Glomerular endothelial cell (primary cell): Measurements from ENCODE around the gene ETV1. TPM values are rescaled to one million over a fixed set of nuclear protein-coding genes. Genes with fewer than 3 reads are reported as not detected.

Experiments
- DNase-seq: peaks from one replicate; pipeline ENCODE4 v3.0.0-alpha.2; 2011; ENCODE audit warnings: low read depth, low spot score; ENCODE audit errors: extremely low read depth
- total RNA-seq: library from RNA; depleted of rRNA; stranded (reverse); fragments of >200 nt; gene quantifications from 2 replicates; pipeline ENCODE4 v1.2.3, GENCODE V29; 2015

Gene ETV1
- total RNA-seq, 1 donor from 2014 or later, result 6.5 TPM

DNA sequence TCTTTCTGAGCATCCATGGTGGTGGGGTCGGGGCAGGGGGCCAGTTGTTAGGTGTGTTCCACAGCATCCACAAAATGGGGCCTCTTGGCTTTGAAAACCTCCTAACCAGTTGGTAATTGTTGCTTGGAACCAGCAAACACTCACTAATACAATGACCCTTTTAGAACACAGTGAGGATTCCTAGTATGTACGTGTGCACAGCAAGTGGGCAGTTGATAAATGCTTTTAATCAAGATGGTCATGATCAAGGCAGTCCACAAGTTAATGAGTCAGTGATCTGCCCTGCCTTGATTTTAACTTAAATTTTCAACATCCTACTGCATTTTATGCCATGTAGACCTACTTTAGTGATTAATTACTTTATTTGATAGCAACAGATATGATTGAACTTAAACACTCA, 103.1 kb downstream of the ETV1 start:
- DNase-seq, result no peak

DNA sequence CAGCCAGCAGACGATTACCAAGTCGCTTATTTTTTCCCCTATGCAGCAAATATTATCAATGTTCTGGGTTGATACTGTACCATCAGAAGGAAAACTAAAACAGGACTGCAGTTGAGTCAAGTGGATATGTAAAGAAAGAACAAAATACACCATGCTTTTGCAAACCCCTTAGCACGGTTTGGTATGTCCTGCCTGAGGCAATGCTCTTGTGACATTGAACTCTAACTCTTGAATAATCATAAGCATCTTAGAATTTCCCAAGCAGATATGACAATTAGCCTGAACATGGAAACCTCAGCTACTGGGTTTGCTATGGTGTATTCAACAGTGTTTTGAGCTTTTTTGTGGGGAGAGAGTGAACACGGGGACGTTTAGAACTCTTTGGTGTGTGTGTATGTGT, 107.4 kb downstream of the ETV1 start:
- DNase-seq, result no peak

DNA sequence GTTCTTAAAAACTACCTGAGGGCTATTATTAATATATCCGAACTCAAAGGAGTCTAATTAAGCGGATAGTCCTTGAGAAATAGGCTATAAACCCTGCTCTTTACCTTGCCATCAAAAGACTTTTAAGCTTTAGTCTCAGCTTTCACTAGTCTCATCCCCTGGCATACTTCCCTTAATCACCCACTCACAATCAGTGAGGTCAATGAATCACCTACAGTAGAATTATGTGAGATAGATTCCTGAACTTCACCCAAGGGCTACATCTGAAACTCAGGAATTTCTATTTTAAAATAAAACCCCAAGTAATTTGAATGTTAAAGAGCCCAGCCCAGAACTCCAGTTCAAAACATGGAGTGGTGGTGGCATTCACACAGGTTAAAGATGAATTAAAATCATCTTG, 108.7 kb downstream of the ETV1 start:
- no peak for DNase-seq

- no peak for DNase-seq
Measured at GRCh38 chr7:13879994-13880686, 109.3 kb downstream of the ETV1 start.

DNA sequence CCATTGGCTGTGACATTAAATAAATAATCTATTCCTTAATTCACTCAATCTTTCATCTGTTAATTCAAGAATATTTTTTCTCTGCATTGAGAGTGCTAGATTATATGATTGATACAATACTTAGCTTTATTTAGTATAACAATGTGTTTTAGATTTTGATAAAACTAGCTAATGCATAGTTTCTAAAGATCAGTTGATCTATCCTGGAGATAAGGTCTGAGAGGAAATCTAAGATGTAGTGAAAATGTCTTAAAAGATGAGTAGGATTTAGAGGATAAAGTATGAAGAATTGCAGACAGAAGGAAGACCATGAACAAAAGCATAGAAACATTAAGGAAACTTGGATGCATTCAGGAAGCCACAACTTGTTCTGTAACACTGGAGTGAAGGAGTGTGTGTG, 110.3 kb downstream of the ETV1 start:
- DNase-seq, result no peak

DNA sequence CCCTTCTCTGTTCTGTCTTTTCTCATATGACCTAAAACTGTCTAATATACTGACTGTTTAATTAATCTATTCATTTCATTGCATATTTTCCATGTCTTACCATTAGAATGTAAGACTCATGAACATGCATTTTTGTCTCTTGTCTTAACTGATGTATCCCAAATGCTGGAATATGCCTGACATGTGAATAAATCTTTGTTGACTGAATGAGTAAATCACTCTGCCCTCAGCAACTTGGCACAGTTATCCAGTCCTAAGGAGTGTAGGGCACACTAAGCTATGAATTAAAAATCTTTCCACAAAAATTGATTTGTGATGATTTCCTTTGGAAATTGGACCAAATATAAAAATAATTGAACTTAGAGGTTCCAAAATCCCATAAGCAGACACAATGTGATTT, 111.3 kb downstream of the ETV1 start:
- DNase-seq, result no peak

DNA sequence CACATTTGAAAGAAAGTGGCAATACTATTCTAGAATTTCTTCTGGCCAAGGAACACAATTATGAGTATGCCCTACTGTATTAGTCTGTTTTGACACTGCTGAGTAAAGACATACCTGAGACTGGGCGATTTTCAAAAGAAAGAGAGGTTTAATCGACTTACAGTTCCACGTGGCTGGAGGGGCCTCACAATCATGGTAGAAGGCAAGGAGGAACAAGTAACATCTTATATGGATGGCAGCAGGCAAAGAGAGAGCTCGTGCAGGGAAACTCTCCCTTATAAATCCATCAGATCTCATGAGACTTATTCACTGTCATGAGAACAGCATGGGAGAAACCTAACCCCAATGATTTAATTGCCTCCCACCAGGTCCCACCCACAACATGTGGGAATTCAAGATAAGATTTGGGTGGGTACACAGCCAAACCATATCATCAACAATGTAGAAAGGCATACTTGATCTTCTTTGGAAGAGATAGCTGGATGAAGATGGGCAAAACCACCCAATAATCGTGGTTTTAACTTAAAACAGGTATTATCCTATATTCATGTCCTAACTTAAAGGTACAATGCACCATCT, 113.9 kb downstream of the ETV1 start:
- DNase-seq, result no peak

GRCh38 chr7:13874783-13875182, 114.7 kb downstream of the ETV1 start:
- no peak for DNase-seq

DNA sequence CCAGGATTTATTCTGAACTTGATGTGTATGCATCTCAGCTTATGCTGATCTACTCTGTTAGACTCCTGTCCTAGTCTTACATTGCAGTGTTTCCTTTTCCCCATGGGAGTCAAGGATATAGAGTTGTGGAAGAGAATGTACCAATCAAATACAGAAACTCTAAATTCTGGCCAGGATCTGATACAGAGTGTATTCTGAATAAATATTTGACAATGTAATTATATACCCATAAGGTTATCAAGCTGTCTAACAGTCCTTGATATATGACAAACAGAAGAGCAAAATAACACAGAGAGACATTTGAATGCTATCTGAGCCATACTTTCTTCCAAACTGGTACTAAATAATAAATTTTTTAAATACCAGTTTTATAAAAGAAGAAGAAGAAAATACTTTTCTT, 116.8 kb downstream of the ETV1 start:
- no peak for DNase-seq

DNA sequence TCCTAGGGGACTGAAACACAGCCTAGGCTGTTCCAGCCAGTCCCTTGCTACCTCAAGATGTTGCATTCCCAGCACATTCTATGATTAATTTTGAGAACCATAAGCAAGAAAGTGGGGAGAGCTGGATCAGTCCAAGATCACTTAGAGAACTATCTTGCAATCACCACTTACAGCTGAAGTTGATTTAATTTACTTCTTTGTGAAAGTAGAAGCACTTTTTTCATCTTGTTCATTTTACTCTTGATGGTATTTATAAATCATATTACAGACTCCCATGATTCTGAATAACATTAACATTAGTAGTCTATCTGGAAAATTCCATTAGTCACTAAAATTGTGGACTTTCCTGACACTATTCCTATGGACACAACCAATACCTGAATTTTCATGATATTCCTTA, 118.5 kb downstream of the ETV1 start:
- DNase-seq, result no peak

GRCh38 chr7:13860734-13861133, 128.7 kb downstream of the ETV1 start:
- DNase-seq, result no peak

GRCh38 chr7:13856012-13856411, 133.5 kb downstream of the ETV1 start:
- no peak for DNase-seq

GRCh38 chr7:13852281-13852968, 137.0 kb downstream of the ETV1 start:
- no peak for DNase-seq

DNA sequence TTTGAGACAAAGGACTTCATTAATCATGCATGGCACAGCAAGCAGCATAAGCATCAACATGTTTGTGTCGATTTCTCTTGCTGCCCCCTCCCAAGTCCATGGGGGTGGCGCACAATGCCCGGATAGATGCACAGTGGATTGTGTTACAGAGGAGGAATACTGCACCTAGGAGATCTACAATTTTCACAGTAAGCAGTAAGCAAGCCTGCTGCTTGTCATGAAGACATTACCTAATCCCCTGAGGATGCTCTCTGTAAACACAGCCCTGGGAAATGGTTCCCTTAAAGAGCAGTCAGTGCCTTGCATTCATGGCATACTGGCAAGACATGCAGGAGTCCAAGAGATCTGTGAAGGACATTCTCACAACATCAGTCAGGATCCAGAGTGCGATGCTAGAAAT, 137.7 kb downstream of the ETV1 start:
- no peak for DNase-seq

GRCh38 chr7:13850185-13850752, 139.2 kb downstream of the ETV1 start:
- DNase-seq, result peak; percentile 67

DNA sequence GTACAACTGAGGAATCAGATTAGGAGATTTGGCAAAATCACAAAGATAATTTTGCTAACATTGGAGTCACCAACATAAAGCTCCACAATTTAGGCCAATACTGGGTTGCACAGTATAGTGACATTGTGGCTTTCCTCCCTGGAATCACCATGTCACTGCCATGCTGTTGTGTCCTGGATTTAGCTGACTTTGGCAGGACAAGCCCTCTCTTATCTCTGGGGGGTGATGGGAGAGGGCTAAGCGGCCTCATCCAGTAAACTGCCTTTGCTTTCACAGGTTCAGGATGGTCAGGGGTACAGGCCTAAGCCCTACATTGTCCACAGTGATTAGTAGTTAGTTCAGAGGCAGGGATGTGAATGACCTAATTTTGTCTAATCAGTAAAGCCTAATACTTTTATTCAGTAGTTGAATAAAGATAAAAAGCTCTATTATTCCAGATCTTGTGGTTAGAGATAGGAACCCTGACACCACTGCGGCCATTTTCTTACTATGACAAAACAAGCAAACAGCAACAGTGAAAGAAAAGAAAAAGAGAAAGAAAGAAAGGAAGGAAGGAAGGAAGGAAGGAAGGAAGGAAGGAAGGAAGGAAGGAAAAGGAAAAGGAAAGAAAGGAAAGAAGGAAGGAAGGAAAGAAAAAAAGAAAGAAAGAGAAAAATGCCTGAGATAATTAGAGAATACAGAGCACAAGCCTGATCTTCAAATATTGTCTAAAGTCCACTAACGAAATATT, 140.1 kb downstream of the ETV1 start:
- DNase-seq, result no peak

DNA sequence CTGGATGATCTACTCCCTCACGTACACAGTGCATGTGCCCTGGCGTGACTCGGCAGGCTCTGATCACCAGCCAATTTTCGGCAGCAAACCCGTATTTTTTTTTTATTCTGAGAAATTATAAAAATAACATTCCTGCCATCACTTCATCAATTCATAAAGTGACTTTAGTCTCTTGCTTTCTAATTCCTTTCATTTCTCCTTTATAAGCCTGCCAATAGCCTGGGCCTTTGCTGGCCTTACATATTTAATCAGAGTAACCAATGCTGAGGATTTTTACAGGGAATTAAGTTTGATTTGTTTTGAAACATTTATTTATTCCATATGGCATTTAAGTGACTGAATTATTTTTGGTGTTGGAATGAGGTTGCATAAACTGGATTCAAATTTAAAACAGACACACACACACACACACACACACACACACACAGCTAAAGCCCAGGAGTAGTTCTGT, 140.8 kb downstream of the ETV1 start:
- no peak for DNase-seq

GRCh38 chr7:13846386-13846785, 143.1 kb downstream of the ETV1 start:
- no peak for DNase-seq

- DNase-seq, result no peak
Measured at GRCh38 chr7:13845601-13846000, 143.9 kb downstream of the ETV1 start.

GRCh38 chr7:13844954-13845353, 144.5 kb downstream of the ETV1 start:
- DNase-seq, result no peak

DNA sequence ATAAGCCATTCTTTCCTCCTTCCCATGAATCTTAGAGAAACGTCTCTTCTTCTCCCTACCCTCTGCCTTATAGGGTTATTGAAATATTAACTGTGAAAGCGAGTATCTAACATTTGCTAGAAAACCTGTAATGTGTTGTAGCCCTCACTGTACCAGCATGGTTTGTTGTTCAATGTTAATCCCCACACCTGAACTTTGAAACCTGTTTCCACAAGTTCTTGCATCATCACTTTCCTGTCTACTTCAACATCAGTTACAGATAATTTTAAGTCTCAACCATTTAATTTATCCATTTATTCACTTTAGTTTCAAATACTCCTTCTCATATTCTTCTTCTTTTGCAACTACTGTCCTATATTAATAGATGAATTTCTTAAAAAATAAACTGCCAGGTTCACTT, 148.2 kb downstream of the ETV1 start:
- DNase-seq, result no peak
